ENCODE results near the gene WDR46. TPM values are rescaled to one million over a fixed set of nuclear protein-coding genes. Genes with fewer than 3 reads are reported as not detected.
"Not testable (repeated sequence)": the region's sequence is repeated elsewhere in the genome, so short reads cannot be mapped to it uniquely, and the experiment has no call there.

WDR46 gene
- total and polyA plus RNA-seq, 2 experiments from 2014 or later = 34.8 to 70.4 TPM

GRCh38 chr6:33276864-33277662 is 12.0 kb downstream of the WDR46 start, which contains the start of gene B3GALT4:
B3GALT4 (plus strand) TSS chr6:33277123; CDS start chr6:33277420, 297 bp downstream.
- Histone ChIP-seq H3K4me1 (ENCODE audit: low read depth) (peaks cover 10% of the 10 kb centered on the region), H3K9me3 (ENCODE audit: low read depth) (no peaks in the 10 kb centered on the region), H3K4me3 (peak within 1 kb of the TSS; percentile 51), H3K27me3 (no peaks in the 10 kb centered on the region), H3K36me3 (peaks cover 27% of the 10 kb centered on the region), H3K27ac (peak within 1 kb of the TSS; percentile 42)
- TF ChIP-seq CTCF (IDR thresholded peaks at IDR 0.05; ENCODE audit: low read depth, low read length) = peak; percentile 43
- peak; percentile 79 to 83 for DNase-seq (ENCODE audit: low read depth in 1 of 2, low spot score in 1 of 2)

- Histone ChIP-seq H3K27me3 (no peaks in the 10 kb centered on the region), H3K9me3 (ENCODE audit: low read depth) (no peaks in the 10 kb centered on the region), H3K4me3 (peak overlapping the region; percentile 51), H3K4me1 (ENCODE audit: low read depth) (peaks cover 10% of the 10 kb centered on the region), H3K27ac (peak overlapping the region; percentile 42), H3K36me3 (peaks cover 27% of the 10 kb centered on the region)
- TF ChIP-seq CTCF (IDR thresholded peaks at IDR 0.05; ENCODE audit: low read depth, low read length) = no peak
- DNase-seq (ENCODE audit: low read depth in 1 of 2, low spot score in 1 of 2) = no peak
Observed at GRCh38 chr6:33276581-33276863, 12.5 kb downstream of the WDR46 start.

GRCh38 chr6:33275795-33276580 is 13.1 kb downstream of the WDR46 start:
- not testable (repeated sequence) for H3K4me3 ChIP-seq; H3K9me3 ChIP-seq (ENCODE audit: low read depth); H3K27ac ChIP-seq; DNase-seq (ENCODE audit: low read depth in 1 of 2, low spot score in 1 of 2); H3K27me3 ChIP-seq; H3K4me1 ChIP-seq (ENCODE audit: low read depth)
- peaks cover 27% of the 10 kb centered on the region for H3K36me3 ChIP-seq

- H3K36me3 ChIP-seq = peaks cover 27% of the 10 kb centered on the region
- no peak for TF ChIP-seq CTCF (IDR thresholded peaks at IDR 0.05; ENCODE audit: low read depth, low read length)
- H3K9me3 ChIP-seq (ENCODE audit: low read depth) = no peaks in the 10 kb centered on the region
- H3K4me3 ChIP-seq = no peak overlapping the region
- DNase-seq (ENCODE audit: low read depth in 1 of 2, low spot score in 1 of 2) = no peak
- peak overlapping the region; percentile 8 for H3K27ac ChIP-seq
- H3K4me1 ChIP-seq (ENCODE audit: low read depth) = peaks cover 10% of the 10 kb centered on the region
- no peaks in the 10 kb centered on the region for H3K27me3 ChIP-seq
Observed at GRCh38 chr6:33273924-33274902, 14.8 kb downstream of the WDR46 start.

GRCh38 chr6:33273129-33273923 is 15.7 kb downstream of the WDR46 start:
- Histone ChIP-seq H3K27me3 (no peaks in the 10 kb centered on the region), H3K4me1 (ENCODE audit: low read depth) (peaks cover 10% of the 10 kb centered on the region), H3K36me3 (peaks cover 34% of the 10 kb centered on the region), H3K27ac (peak overlapping the region; percentile 16), H3K9me3 (ENCODE audit: low read depth) (no peaks in the 10 kb centered on the region), H3K4me3 (peak overlapping the region; percentile 84)
- no peak for DNase-seq (ENCODE audit: low read depth in 1 of 2, low spot score in 1 of 2)
- TF ChIP-seq CTCF (IDR thresholded peaks at IDR 0.05; ENCODE audit: low read depth, low read length) = no peak

All from cardiac muscle cell (in vitro differentiated cells and primary cell).